ENCODE data around the gene NR3C1. TPM values are rescaled to one million over a fixed set of nuclear protein-coding genes. Genes with fewer than 3 reads are reported as not detected.
A peak's percentile ranks its signal among the peaks of the same experiment; 100 is the strongest.

Gene NR3C1
- total and polyA plus RNA-seq, 8 donors = 59.2 to 98.0 (median 66.6) TPM

- DNase-seq = no peak
- intact Hi-C loops (cut with DNase I) = no loop called here
- Histone ChIP-seq H3K27me3 (no peaks in the 10 kb centered on the region), H3K4me3 (no peak overlapping the region), H3K27ac (no peak overlapping the region), H3K9me3 (no peaks in the 10 kb centered on the region), H3K36me3 (peaks cover 0 to 28% of the 10 kb centered on the region in 2 donors), H3K4me1 (peaks cover 0 to 14% of the 10 kb centered on the region in 2 donors)
- ATAC-seq = no peak
- no peak for TF ChIP-seq CTCF (IDR thresholded peaks at IDR 0.05)
Measured at GRCh38 chr5:143284002-143284401, 119.5 kb downstream of the NR3C1 start.

DNA sequence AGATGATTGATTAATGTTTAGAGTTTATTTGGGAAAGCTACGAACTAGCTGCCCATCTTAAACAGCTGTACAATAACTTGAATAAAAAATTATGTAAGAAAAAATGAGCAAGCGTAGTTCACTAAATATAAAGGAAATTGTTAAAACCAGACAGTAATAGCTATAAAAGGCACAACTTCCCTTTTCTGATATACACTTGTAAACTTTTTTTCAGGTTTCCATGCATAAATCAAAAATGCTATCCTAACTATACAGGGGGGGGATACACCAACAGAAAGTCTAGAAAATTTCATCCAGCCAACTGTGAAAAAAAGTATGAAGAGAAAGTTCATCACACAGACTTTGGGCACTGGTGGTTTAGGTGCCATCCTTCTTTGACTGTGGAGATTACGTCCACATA lies 122.3 kb downstream of the NR3C1 start:
- DNase-seq (no peak), ATAC-seq (no peak)
- no peaks in the 10 kb centered on the region for H3K27me3 ChIP-seq
- H3K36me3 ChIP-seq = peaks cover 0 to 27% of the 10 kb centered on the region in 2 donors
- intact Hi-C loops (cut with DNase I) = no loop called here
- no peak overlapping the region for H3K27ac ChIP-seq
- no peaks in the 10 kb centered on the region for H3K9me3 ChIP-seq
- H3K4me3 ChIP-seq = no peak overlapping the region
- TF ChIP-seq CTCF (IDR thresholded peaks at IDR 0.05) = no peak
- H3K4me1 ChIP-seq = peaks cover 0 to 14% of the 10 kb centered on the region in 2 donors

- intact Hi-C loops (cut with DNase I) = no loop called here
- H3K36me3 ChIP-seq = peaks cover 0 to 27% of the 10 kb centered on the region in 2 donors
- TF ChIP-seq CTCF (IDR thresholded peaks at IDR 0.05) = no peak
- peaks cover 0 to 15% of the 10 kb centered on the region in 2 donors for H3K4me1 ChIP-seq
- ATAC-seq (peak; percentile 41), DNase-seq (no peak)
- H3K4me3 ChIP-seq = no peak overlapping the region
- H3K27ac ChIP-seq = no peak overlapping the region
- H3K27me3 ChIP-seq = no peaks in the 10 kb centered on the region
- no peaks in the 10 kb centered on the region for H3K9me3 ChIP-seq
Measured at GRCh38 chr5:143279698-143280097, 123.8 kb downstream of the NR3C1 start.

DNA sequence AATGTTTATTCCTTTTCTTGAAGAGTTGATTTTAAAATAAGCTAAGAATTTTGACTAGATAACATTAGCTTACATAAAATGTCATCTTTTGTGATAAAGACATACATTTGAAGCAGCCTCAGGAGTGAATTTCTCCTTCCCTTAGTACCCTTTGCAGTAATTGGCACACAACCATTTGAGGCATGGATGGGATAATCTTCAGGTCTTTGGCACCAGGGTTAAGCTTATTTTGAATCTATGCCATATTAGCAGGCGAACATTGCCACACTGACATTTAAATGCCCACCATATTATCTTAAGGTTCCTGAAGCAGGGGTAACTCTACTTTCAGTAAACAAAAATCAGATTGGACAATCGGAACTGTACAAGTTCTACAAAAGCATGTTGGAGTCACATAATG lies 126.0 kb downstream of the NR3C1 start:
- intact Hi-C loops (cut with DNase I) = no loop called here

More for the DNA sequence above, 126.0 kb downstream of the NR3C1 start:
- Histone ChIP-seq H3K9me3 (no peaks in the 10 kb centered on the region), H3K27me3 (no peaks in the 10 kb centered on the region), H3K4me1 (peaks cover 0 to 15% of the 10 kb centered on the region in 2 donors), H3K36me3 (peaks cover 0 to 21% of the 10 kb centered on the region in 2 donors), H3K4me3 (no peak overlapping the region), H3K27ac (no peak overlapping the region)
- no peak for TF ChIP-seq CTCF (IDR thresholded peaks at IDR 0.05)
- no peak for DNase-seq
- ATAC-seq = no peak

Data from left lung (tissue), 10 donors.